Thyroid gland (tissue), 4 donors: ENCODE results near the gene RAB1B. TPM values are rescaled to one million over a fixed set of nuclear protein-coding genes. Genes with fewer than 3 reads are reported as not detected.

Experiments
- DNase-seq, 2 donors: peaks; one replicate each; pipeline ENCODE4 v3.0.0-alpha.2; 2019
- H3K27ac ChIP-seq, 3 donors: fragments of 200-600 bp; sonication (generic); 1 replicate in 2 of 3; 2 replicates in 1 of 3; pipeline ENCODE4 v1.5.1; 2016 to 2019; ENCODE audit warnings: mild to moderate bottlenecking in 1 of 3, moderate library complexity in 1 of 3
- H3K27me3 ChIP-seq: fragments of 200-600 bp; sonication (generic); one replicate; pipeline ENCODE4 v1.5.1; 2019
- H3K36me3 ChIP-seq, 2 donors: fragments of 200-600 bp; sonication (generic); one replicate each; pipeline ENCODE4 v1.5.1; 2016 to 2019
- H3K4me1 ChIP-seq, 2 donors: fragments of 200-600 bp; sonication (generic); one replicate each; pipeline ENCODE4 v1.5.1; 2017 to 2019
- H3K4me3 ChIP-seq, 3 donors: fragments of 200-600 bp; sonication (generic); replicated peaks in 1 of 3; 1 replicate in 2 of 3; 2 replicates in 1 of 3; pipeline ENCODE4 v1.5.1; 2016; ENCODE audit warnings: mild to moderate bottlenecking in 1 of 3
- H3K9me3 ChIP-seq: fragments of 200-600 bp; sonication (generic); one replicate; pipeline ENCODE4 v1.5.1; 2017
- CTCF ChIP-seq, 6 experiments: fragments of 200-600 bp in 3 of 6; fragments of 450-650 bp in 3 of 6; sonication (generic) in 3 of 6; IDR thresholded peaks; one replicate each; pipeline ENCODE4 v1.5.1; 2016 to 2019; ENCODE audit warnings: antibody characterized with exemption in 6 of 6, mild to moderate bottlenecking in 2 of 6, inconsistent platforms in 1 of 6, moderate library complexity in 1 of 6
- POLR2A ChIP-seq, 2 donors: fragments of 450-650 bp; IDR thresholded peaks; one replicate each; pipeline ENCODE4 v1.6.1; 2017; ENCODE audit warnings: antibody characterized with exemption in 2 of 2, mild to moderate bottlenecking in 2 of 2, moderate library complexity in 1 of 2
- WGBS, 2 donors: methylation state at CpG; one replicate each; pipeline ENCODE4 v1.1.5; 2017; 5-methylcytosine and 5-hydroxymethylcytosine counted together
- intact Hi-C: fragments of 100-400 bp; cut with DNase I; formaldehyde crosslinking; loops from one replicate; pipeline ENCODE4 v1.15.1; 2023
- total RNA-seq, 4 donors: library from RNA; depleted of rRNA; stranded (reverse); fragments of >200 nt; gene quantifications; one replicate each; pipeline ENCODE4 v1.2.3, GENCODE V29; 2016

The RAB1B gene
- total RNA-seq, 4 donors from 2014 or later = 122 to 166 (median 130) TPM

GRCh38 chr11:66282468-66283455 lies 14.3 kb downstream of the RAB1B start:
- Histone ChIP-seq H3K27me3 (no peaks in the 10 kb centered on the region), H3K4me1 (peaks cover 5 to 12% of the 10 kb centered on the region in 2 donors), H3K27ac (no peak overlapping the region), H3K36me3 (peaks cover 0 to 6% of the 10 kb centered on the region in 2 donors), H3K9me3 (no peaks in the 10 kb centered on the region), H3K4me3 (no peak overlapping the region)
- intact Hi-C loops = loop anchor here (2.0 kb wide), 1 partner anchor 60 kb away; no protein-coding TSS in a partner anchor
- 35 to 48% methylated on average over 9 to 15 of the region's 35 CpGs for WGBS, 2 donors
- peak; percentile 99 for DNase-seq
- TF ChIP-seq CTCF (IDR thresholded peaks at IDR 0.05) = peak; percentile 87 to 99 (median 96)
- no peak for TF ChIP-seq POLR2A (IDR thresholded peaks at IDR 0.05)

GRCh38 chr11:66283461-66284105 lies 15.1 kb downstream of the RAB1B start:
- Histone ChIP-seq H3K9me3 (no peaks in the 10 kb centered on the region), H3K27me3 (no peaks in the 10 kb centered on the region), H3K36me3 (peaks cover 0 to 6% of the 10 kb centered on the region in 2 donors), H3K27ac (no peak overlapping the region), H3K4me1 (peaks cover 13 to 14% of the 10 kb centered on the region in 2 donors), H3K4me3 (no peak overlapping the region)
- TF ChIP-seq POLR2A (IDR thresholded peaks at IDR 0.05) = no peak
- TF ChIP-seq CTCF (IDR thresholded peaks at IDR 0.05) = no peak
- WGBS, 2 donors = 83 to 87% methylated on average over 2 to 11 of the region's 14 CpGs
- intact Hi-C loops = loop anchor here (2.0 kb wide), 1 partner anchor 61 kb away; no protein-coding TSS in a partner anchor
- DNase-seq = no peak

- Histone ChIP-seq H3K27me3 (no peaks in the 10 kb centered on the region), H3K4me1 (peaks cover 13 to 14% of the 10 kb centered on the region in 2 donors), H3K36me3 (peaks cover 0 to 6% of the 10 kb centered on the region in 2 donors), H3K27ac (no peak overlapping the region), H3K4me3 (no peak overlapping the region), H3K9me3 (no peaks in the 10 kb centered on the region)
- no peak for DNase-seq
- intact Hi-C loops = loop anchor here (5.0 kb wide), 1 partner anchor 138 kb away; the partner anchor contains the start of gene NPAS4
- WGBS, 2 donors = 90 to 95% methylated on average over 16 of the region's 16 CpGs
- TF ChIP-seq CTCF (IDR thresholded peaks at IDR 0.05) (no peak), POLR2A (IDR thresholded peaks at IDR 0.05) (no peak)
Measured at GRCh38 chr11:66284526-66285078, 16.2 kb downstream of the RAB1B start.

GRCh38 chr11:66285250-66285947 lies 17.0 kb downstream of the RAB1B start:
- peaks cover 19% of the 10 kb centered on the region in 2 donors for H3K4me1 ChIP-seq

More at GRCh38 chr11:66285250-66285947, 17.0 kb downstream of the RAB1B start:
- no peak for DNase-seq
- intact Hi-C loops = loop anchor here (5.0 kb wide), 1 partner anchor 137 kb away; the partner anchor contains the start of gene NPAS4
- Histone ChIP-seq H3K4me3 (no peak overlapping the region), H3K27me3 (no peaks in the 10 kb centered on the region), H3K9me3 (no peaks in the 10 kb centered on the region), H3K36me3 (peaks cover 0 to 6% of the 10 kb centered on the region in 2 donors), H3K27ac (no peak overlapping the region)
- TF ChIP-seq POLR2A (IDR thresholded peaks at IDR 0.05) (no peak), CTCF (IDR thresholded peaks at IDR 0.05) (no peak)
- 88 to 98% methylated on average over 9 to 11 of the region's 13 CpGs for WGBS, 2 donors
